HCT116 (cell line): ENCODE measurements around the gene GATAD2B.

ENCODE experiments used
- EZH2 ChIP-seq: fragments of 200-600 bp; sonication (generic); IDR thresholded peaks from 2 replicates; pipeline ENCODE4 v1.6.1; 2017; ENCODE audit warnings: antibody characterized with exemption, mixed run types
- FOSL1 ChIP-seq: IDR thresholded peaks from 2 replicates; pipeline ENCODE4 v1.6.1; 2012; ENCODE audit warnings: low read depth
- POLR2AphosphoS5 ChIP-seq: IDR thresholded peaks from 2 replicates; pipeline ENCODE4 v1.6.1; 2011; ENCODE audit warnings: mild to moderate bottlenecking, low read depth, low read length, moderate library complexity
- TF ChIP-seq, protein P1 (sequence below), 3 experiments: fragments of 200-600 bp in 1 of 3; sonication (generic) in 1 of 3; IDR thresholded peaks in 2 of 3; conservative IDR thresholded peaks in 1 of 3; 2 replicates each; pipeline ENCODE4 v1.5.1; 2012 to 2017; ENCODE audit warnings: low read depth in 2 of 3, low read length in 2 of 3, antibody characterized with exemption in 1 of 3, borderline replicate concordance in 1 of 3, control low read depth in 1 of 3, mild to moderate bottlenecking in 1 of 3, mixed read lengths in 1 of 3, mixed run types in 1 of 3, moderate library complexity in 1 of 3; ENCODE audit not compliant: insufficient read depth in 1 of 3

DNA sequence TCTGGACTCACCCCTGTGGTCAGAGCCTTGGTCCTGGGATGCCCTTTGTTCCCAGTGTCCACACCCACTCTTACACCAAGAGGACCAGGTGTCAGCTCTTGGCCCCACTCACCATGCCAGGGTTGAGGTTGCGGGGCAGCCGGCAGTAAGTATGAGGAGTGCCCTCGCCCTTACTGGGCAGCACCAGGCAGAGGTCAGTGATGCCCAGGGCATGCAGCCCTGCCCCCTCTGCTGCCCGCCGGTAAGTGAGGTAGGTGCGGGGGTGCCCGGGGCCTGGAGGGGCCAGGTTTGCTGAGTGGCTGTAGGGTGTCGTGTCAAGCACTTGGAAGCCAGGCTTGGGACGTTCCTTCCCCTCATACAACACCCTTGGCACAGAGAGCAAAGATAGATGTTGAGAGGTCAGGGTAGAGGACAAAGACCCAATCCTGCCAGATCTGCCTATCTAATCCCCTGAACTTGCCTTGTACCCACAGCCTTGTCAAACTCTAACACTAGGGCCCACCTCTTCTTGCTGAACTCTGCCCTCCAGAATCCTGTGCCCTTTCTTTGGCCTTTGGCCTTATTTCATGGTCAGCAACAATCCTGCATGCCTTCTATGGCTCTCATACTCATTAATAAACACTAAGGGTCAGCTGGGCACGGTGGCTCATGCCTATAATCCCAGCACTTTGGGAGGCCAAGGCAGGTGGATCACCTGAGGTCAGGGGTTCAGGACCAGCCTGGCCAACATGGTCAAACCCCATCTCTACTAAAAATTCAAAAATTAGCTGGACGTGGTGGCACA, 20.2 kb upstream of the GATAD2B start:
- TF ChIP-seq EZH2 (no peak), POLR2AphosphoS5 (no peak), FOSL1 (no peak)
- TF ChIP-seq, protein P1, sequence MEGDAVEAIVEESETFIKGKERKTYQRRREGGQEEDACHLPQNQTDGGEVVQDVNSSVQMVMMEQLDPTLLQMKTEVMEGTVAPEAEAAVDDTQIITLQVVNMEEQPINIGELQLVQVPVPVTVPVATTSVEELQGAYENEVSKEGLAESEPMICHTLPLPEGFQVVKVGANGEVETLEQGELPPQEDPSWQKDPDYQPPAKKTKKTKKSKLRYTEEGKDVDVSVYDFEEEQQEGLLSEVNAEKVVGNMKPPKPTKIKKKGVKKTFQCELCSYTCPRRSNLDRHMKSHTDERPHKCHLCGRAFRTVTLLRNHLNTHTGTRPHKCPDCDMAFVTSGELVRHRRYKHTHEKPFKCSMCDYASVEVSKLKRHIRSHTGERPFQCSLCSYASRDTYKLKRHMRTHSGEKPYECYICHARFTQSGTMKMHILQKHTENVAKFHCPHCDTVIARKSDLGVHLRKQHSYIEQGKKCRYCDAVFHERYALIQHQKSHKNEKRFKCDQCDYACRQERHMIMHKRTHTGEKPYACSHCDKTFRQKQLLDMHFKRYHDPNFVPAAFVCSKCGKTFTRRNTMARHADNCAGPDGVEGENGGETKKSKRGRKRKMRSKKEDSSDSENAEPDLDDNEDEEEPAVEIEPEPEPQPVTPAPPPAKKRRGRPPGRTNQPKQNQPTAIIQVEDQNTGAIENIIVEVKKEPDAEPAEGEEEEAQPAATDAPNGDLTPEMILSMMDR (IDR thresholded peaks at IDR 0.05 in 2 of 3, conservative IDR thresholded peaks at IDR 0.05 in 1 of 3; ENCODE audit: borderline replicate concordance in 1 of 3, insufficient read depth in 1 of 3, low read depth in 2 of 3, low read length in 2 of 3): no peak
